Neural progenitor cell (in vitro differentiated cells): ENCODE measurements around the gene RAB11B.

Source experiments
- CTCF ChIP-seq: fragments of 200-600 bp; sonication (generic); IDR thresholded peaks from 2 replicates; pipeline ENCODE4 v1.5.1; 2017; ENCODE audit warnings: antibody characterized with exemption, mild to moderate bottlenecking
- EZH2 ChIP-seq: fragments of 200-600 bp; sonication (generic); IDR thresholded peaks from 2 replicates; pipeline ENCODE4 v1.6.1; 2017; ENCODE audit warnings: antibody characterized with exemption, mild to moderate bottlenecking, moderate library complexity
- EZH2phosphoT487 ChIP-seq: fragments of 200-600 bp; sonication (generic); IDR thresholded peaks from 2 replicates; pipeline ENCODE4 v1.6.1; 2017; ENCODE audit warnings: antibody characterized with exemption

- TF ChIP-seq CTCF (no peak), EZH2 (no peak), EZH2phosphoT487 (no peak)
These were observed 13.6 kb downstream of the RAB11B start for GRCh38 chr19:8403820-8404109.
